K562 (cell line): Measurements from ENCODE around the gene CBX8. TPM values are rescaled to one million over a fixed set of nuclear protein-coding genes. Genes with fewer than 3 reads are reported as not detected.

Experiments used
- ATAC-seq: fragments of 200-7000 bp; cut with Tn5 transposase; 3 replicates; pipeline ENCODE4 v1.9.1; 2020; ENCODE audit warnings: moderate library complexity
- BruUV-seq: library from RNA; stranded (reverse); fragments of 400-500 nt; replicated peaks from 2 replicates; lab custom pipeline; 2021; lab: Mats Ljungman, UMichigan
- CTCF ChIA-PET: fragments of 300-600 bp; formaldehyde crosslinking; extraction: SDS; loops from one replicate; lab custom pipeline; 2021; ENCODE audit warnings: low intra/inter-chr PET ratio; lab: Yijun Ruan, JAX
- POLR2A ChIA-PET: fragments of 300-600, 350-650 bp; sonication (Branson Sonifier 250); formaldehyde crosslinking; extraction: SDS; loops from one replicate; lab custom pipeline; 2021; ENCODE audit warnings: antibody characterized with exemption, inconsistent platforms; lab: Yijun Ruan, JAX
- DNase-seq, 4 experiments: peaks; one replicate each; pipeline versions ENCODE4 v3.0.0 to v3.0.0-alpha.2; 2011 to 2018; ENCODE audit warnings: low spot score in 3 of 4, mixed read lengths in 3 of 4; ENCODE audit errors: extremely low read depth in 1 of 4
- FAIRE-seq: peaks from 2 replicates; lab custom pipeline; 2011; peaks lifted over from hg19 to GRCh38; lab: Jason Lieb, UNC
- H2AFZ ChIP-seq: 2 replicates; pipeline ENCODE4 v1.6.0; 2011; ENCODE audit warnings: low read depth, low read length, control low read depth, inconsistent platforms
- H3K27ac ChIP-seq: fragments of 200-600 bp; 3 replicates; pipeline ENCODE4 v1.8.0; 2011; ENCODE audit warnings: low read depth, mild to moderate bottlenecking, control low read depth, inconsistent platforms, low read length, moderate library complexity, mixed read lengths; ENCODE audit errors: extremely low read depth
- H3K27me3 ChIP-seq, 2 experiments: fragments of 300-600 bp in 1 of 2; 2 replicates in 1 of 2; 3 replicates in 1 of 2; pipeline versions ENCODE4 v1.6.0 to v1.8.0; 2011; ENCODE audit warnings: inconsistent platforms in 2 of 2, low read length in 2 of 2, mild to moderate bottlenecking in 1 of 2, mixed read lengths in 1 of 2, moderate library complexity in 1 of 2; ENCODE audit not compliant: control insufficient read depth in 2 of 2, insufficient read depth in 2 of 2
- H3K36me3 ChIP-seq: fragments of 300-600 bp; 3 replicates; pipeline ENCODE4 v1.8.0; 2011; ENCODE audit warnings: mild to moderate bottlenecking, low read length, inconsistent platforms; ENCODE audit not compliant: control insufficient read depth, insufficient read depth
- H3K4me1 ChIP-seq, 2 experiments: fragments of 200-600 bp in 1 of 2; replicated peaks in 1 of 2; 2 replicates in 1 of 2; 3 replicates in 1 of 2; pipeline versions ENCODE4 v1.5.1 to v1.8.0; 2011; ENCODE audit warnings: inconsistent platforms in 2 of 2, low read length in 2 of 2, mild to moderate bottlenecking in 1 of 2, mixed read lengths in 1 of 2, moderate library complexity in 1 of 2; ENCODE audit not compliant: control insufficient read depth in 2 of 2, insufficient read depth in 2 of 2
- H3K4me2 ChIP-seq: 2 replicates; pipeline ENCODE4 v1.6.1; 2011; ENCODE audit warnings: low read length, control low read depth, inconsistent platforms, mixed read lengths; ENCODE audit not compliant: insufficient read depth
- H3K4me3 ChIP-seq: fragments of 200-600 bp; sonication (generic), shearing (Covaris generic); 2 replicates; pipeline ENCODE4 v1.5.1; 2016; ENCODE audit warnings: control low read depth, inconsistent platforms
- H3K79me2 ChIP-seq: fragments of 200-600 bp; 3 replicates; pipeline ENCODE4 v1.8.0; 2011; ENCODE audit warnings: low read length, inconsistent platforms; ENCODE audit not compliant: control insufficient read depth, insufficient read depth
- H3K9ac ChIP-seq, 2 experiments: 2 replicates each; pipeline versions ENCODE4 v1.6.0 to v1.6.1; 2011; ENCODE audit warnings: low read depth in 2 of 2, low read length in 2 of 2, control low read depth in 1 of 2, inconsistent platforms in 1 of 2, mild to moderate bottlenecking in 1 of 2, mixed read lengths in 1 of 2; ENCODE audit not compliant: insufficient read depth in 1 of 2
- H3K9me1 ChIP-seq: one replicate; pipeline ENCODE4 v1.6.0; 2011; ENCODE audit warnings: inconsistent platforms, mild to moderate bottlenecking, low read length, moderate library complexity; ENCODE audit not compliant: control insufficient read depth, insufficient read depth
- H3K9me3 ChIP-seq: replicated peaks from 2 replicates; pipeline ENCODE4 v1.5.1; 2011; ENCODE audit warnings: low read depth, low read length, inconsistent platforms; ENCODE audit not compliant: control insufficient read depth, insufficient read depth
- H4K20me1 ChIP-seq: replicated peaks from 2 replicates; pipeline ENCODE4 v1.6.1; 2011; ENCODE audit warnings: low read length, inconsistent platforms, mixed read lengths; ENCODE audit not compliant: control insufficient read depth, insufficient read depth
- CBX5 ChIP-seq: IDR thresholded peaks from 2 replicates; pipeline ENCODE4 v1.6.1; 2014; ENCODE audit warnings: low read depth, borderline replicate concordance
- MCM2 ChIP-seq: fragments of 450-650 bp; IDR thresholded peaks from 2 replicates; pipeline ENCODE4 v1.6.1; 2017; ENCODE audit warnings: low read depth, mild to moderate bottlenecking
- PREB ChIP-seq: sonication (generic); formaldehyde crosslinking; IDR thresholded peaks from 2 replicates; pipeline ENCODE4 v1.8.1; 2023; ENCODE audit warnings: mild to moderate bottlenecking, missing genetic modification reagents
- WGBS: fragments of 100-300 bp; shearing (Covaris generic); methylation state at CpG from one replicate; pipeline ENCODE4 v1.1.6; 2016; ENCODE audit warnings: low coverage, mixed read lengths; ENCODE audit not compliant: insufficient coverage; ENCODE audit errors: missing lambda C conversion rate; 5-methylcytosine and 5-hydroxymethylcytosine counted together
- in situ Hi-C: fragments of 300-500 bp; cut with MboI; formaldehyde crosslinking; loops from 4 replicates; pipeline ENCODE4 v1.15.0; 2018; ENCODE audit warnings: inconsistent platforms, mixed read lengths
- intact Hi-C: fragments of 100-400 bp; cut with micrococcal nuclease; formaldehyde crosslinking; loops from 2 replicates; pipeline ENCODE4 v1.14.2; 2022
- polyA plus RNA-seq, 8 experiments: library from polyadenylated mRNA; depleted of rRNA in 4 of 8; stranded (reverse) in 5 of 8; unstranded in 3 of 8; fragments of >200 nt; fragmentation: Nextera tagmentation in 2 of 8; fragmentation: Illumina TruSeq in 1 of 8; extraction: Ambion mirVana in 2 of 8; extraction: Trizol in 1 of 8; gene quantifications; 2 replicates each; pipeline versions ENCODE4 v1.2.1 to v1.2.3, GENCODE V29; 2011 to 2014; ENCODE audit warnings: inconsistent platforms in 1 of 8, missing spikeins in 1 of 8
- total RNA-seq, 7 experiments: library from RNA; depleted of rRNA in 6 of 7; stranded (reverse); fragments of >200 nt in 6 of 7; fragmentation: Illumina TruSeq in 2 of 7; extraction: Trizol in 2 of 7; gene quantifications; 2 replicates each; pipeline versions ENCODE4 v1.2.1 to v1.2.3, GENCODE V29; 2011 to 2021; ENCODE audit warnings: low replicate concordance in 1 of 7
- TF ChIP-seq, protein P1 (sequence below): fragments of 250-450 bp; sonication (Bioruptor Pico); IDR thresholded peaks from 2 replicates; pipeline ENCODE4 v1.5.0; 2022; ENCODE audit warnings: mild to moderate bottlenecking
- TF ChIP-seq, protein P2 (sequence below): sonication (generic); formaldehyde crosslinking; IDR thresholded peaks from 2 replicates; pipeline ENCODE4 v1.8.1; 2022; ENCODE audit warnings: missing genetic modification reagents

The CBX8 gene
- total and polyA plus RNA-seq, 9 of the 15 experiments (the other 6 are each of a cell fraction or from before 2014, with no cell fraction given): 0.08 to 11.9 (median 2.6) TPM

GRCh38 chr17:79775632-79776031 is 21.2 kb downstream of the CBX8 start:
- CTCF ChIA-PET: no interaction called here
- H3K4me3 ChIP-seq: no peak overlapping the region
- H3K9me3 ChIP-seq: no peaks in the 10 kb centered on the region
- no peak overlapping the region for H3K9ac ChIP-seq
- H3K36me3 ChIP-seq: peaks cover 12% of the 10 kb centered on the region
- H4K20me1 ChIP-seq: no peaks in the 10 kb centered on the region
- WGBS: 55% methylated on average over 6 of the region's 6 CpGs
- H3K4me1 ChIP-seq: peaks cover 23 to 29% of the 10 kb centered on the region in 2 experiments
- intact Hi-C loops: loop anchor here (5.0 kb wide), 1 partner anchor 33 kb away; no protein-coding TSS in a partner anchor
- FAIRE-seq (no peak), ATAC-seq (no peak), DNase-seq (no peak)
- no peaks in the 10 kb centered on the region for H3K9me1 ChIP-seq
- no peak overlapping the region for H3K27ac ChIP-seq
- in situ Hi-C loops: no loop called here
- H3K4me2 ChIP-seq: no peak overlapping the region
- BruUV-seq: no TSS peak
- H2AFZ ChIP-seq: no peak overlapping the region
- peaks cover 19% of the 10 kb centered on the region for H3K79me2 ChIP-seq
- peaks cover 0 to 2% of the 10 kb centered on the region in 2 experiments; a peak in 1 of 5 replicates for H3K27me3 ChIP-seq
- TF ChIP-seq PREB (CRISPR knock-in tag): no peak
- TF ChIP-seq, protein P1, sequence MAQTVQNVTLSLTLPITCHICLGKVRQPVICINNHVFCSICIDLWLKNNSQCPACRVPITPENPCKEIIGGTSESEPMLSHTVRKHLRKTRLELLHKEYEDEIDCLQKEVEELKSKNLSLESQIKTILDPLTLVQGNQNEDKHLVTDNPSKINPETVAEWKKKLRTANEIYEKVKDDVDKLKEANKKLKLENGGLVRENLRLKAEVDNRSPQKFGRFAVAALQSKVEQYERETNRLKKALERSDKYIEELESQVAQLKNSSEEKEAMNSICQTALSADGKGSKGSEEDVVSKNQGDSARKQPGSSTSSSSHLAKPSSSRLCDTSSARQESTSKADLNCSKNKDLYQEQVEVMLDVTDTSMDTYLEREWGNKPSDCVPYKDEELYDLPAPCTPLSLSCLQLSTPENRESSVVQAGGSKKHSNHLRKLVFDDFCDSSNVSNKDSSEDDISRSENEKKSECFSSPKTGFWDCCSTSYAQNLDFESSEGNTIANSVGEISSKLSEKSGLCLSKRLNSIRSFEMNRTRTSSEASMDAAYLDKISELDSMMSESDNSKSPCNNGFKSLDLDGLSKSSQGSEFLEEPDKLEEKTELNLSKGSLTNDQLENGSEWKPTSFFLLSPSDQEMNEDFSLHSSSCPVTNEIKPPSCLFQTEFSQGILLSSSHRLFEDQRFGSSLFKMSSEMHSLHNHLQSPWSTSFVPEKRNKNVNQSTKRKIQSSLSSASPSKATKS (CRISPR knock-in tag): no peak
- TF ChIP-seq, protein P2, sequence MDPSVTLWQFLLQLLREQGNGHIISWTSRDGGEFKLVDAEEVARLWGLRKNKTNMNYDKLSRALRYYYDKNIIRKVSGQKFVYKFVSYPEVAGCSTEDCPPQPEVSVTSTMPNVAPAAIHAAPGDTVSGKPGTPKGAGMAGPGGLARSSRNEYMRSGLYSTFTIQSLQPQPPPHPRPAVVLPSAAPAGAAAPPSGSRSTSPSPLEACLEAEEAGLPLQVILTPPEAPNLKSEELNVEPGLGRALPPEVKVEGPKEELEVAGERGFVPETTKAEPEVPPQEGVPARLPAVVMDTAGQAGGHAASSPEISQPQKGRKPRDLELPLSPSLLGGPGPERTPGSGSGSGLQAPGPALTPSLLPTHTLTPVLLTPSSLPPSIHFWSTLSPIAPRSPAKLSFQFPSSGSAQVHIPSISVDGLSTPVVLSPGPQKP (CRISPR knock-in tag): no peak
- TF ChIP-seq CBX5: no peak
- no peak for TF ChIP-seq MCM2
- POLR2A ChIA-PET: interaction anchor here (1.4 to 1.7 kb wide), 2 partner anchors 10 to 11 kb away, joined by 6 to 11 read pairs; no protein-coding TSS in a partner anchor
